Omental fat pad (tissue), 4 donors: ENCODE data around the gene ZBTB44. TPM values are rescaled to one million over a fixed set of nuclear protein-coding genes. Genes with fewer than 3 reads are reported as not detected.

ENCODE experiments used
- ATAC-seq: fragments of 150-250 bp; one replicate; pipeline ENCODE4 v1.9.1; 2016; ENCODE audit warnings: mild to moderate bottlenecking, moderate library complexity; ENCODE audit not compliant: low FRiP score
- DNase-seq: peaks from one replicate; pipeline ENCODE4 v3.0.0-alpha.2; 2019; ENCODE audit warnings: low spot score
- CTCF ChIP-seq, 3 donors: fragments of 450-650 bp; IDR thresholded peaks; one replicate each; pipeline ENCODE4 v1.5.1; 2016 to 2017; ENCODE audit warnings: antibody characterized with exemption in 3 of 3, mild to moderate bottlenecking in 3 of 3, moderate library complexity in 2 of 3
- small RNA-seq: library from RNA; depleted of rRNA; stranded (forward); fragments of <200 nt; gene quantifications from one replicate; pipeline ENCODE3, GENCODE V24; 2016
- total RNA-seq, 4 donors: library from RNA; depleted of rRNA; stranded (reverse); fragments of >200 nt; gene quantifications; one replicate each; pipeline ENCODE4 v1.1.0, GENCODE V29; 2016

Gene ZBTB44
- total RNA-seq, 4 donors from 2014 or later = 37.0 to 81.0 (median 46.6) TPM

- TF ChIP-seq CTCF (IDR thresholded peaks at IDR 0.05) = no peak
- DNase-seq = no peak
- peak; percentile 8 for ATAC-seq
Observed at GRCh38 chr11:130180896-130181294, 133.8 kb downstream of the ZBTB44 start.

GRCh38 chr11:130180491-130180890, 134.2 kb downstream of the ZBTB44 start:
- ATAC-seq (peak; percentile 80), DNase-seq (no peak)
- TF ChIP-seq CTCF (IDR thresholded peaks at IDR 0.05) = no peak

GRCh38 chr11:130179396-130180306, 135.1 kb downstream of the ZBTB44 start:
- TF ChIP-seq CTCF (IDR thresholded peaks at IDR 0.05) = no peak
- DNase-seq (no peak), ATAC-seq (no peak)

GRCh38 chr11:130178441-130179339, 136.0 kb downstream of the ZBTB44 start:
- TF ChIP-seq CTCF (IDR thresholded peaks at IDR 0.05) = no peak
- ATAC-seq = no peak
- no peak for DNase-seq

- DNase-seq (no peak), ATAC-seq (no peak)
- TF ChIP-seq CTCF (IDR thresholded peaks at IDR 0.05) = no peak
Observed at GRCh38 chr11:130177782-130178181, 136.9 kb downstream of the ZBTB44 start.

Small RNA genes within 50 kb of the gene (small RNA-seq; reads per million reads assigned to genes)
- not detected for gene RN7SL778P

Other genes with a start within 250 kb of the ZBTB44 start
- 100 to 1,000 TPM; 288 to 530 (median 485) TPM for gene APLP2, start 245.0 kb downstream of the ZBTB44 start, total RNA-seq
- 10 to 100 TPM in 2 of 4 donors, 1 to 10 TPM in 2; 4.4 to 49.1 (median 10.8) TPM for gene ST14, start 155.1 kb downstream of the ZBTB44 start, total RNA-seq
- gene ADAMTS8, start 113.7 kb upstream of the ZBTB44 start, total RNA-seq = 1 to 10 TPM in 1 of 4 donors, under 1 TPM in 3; 0.13 to 1.2 (median 0.22) TPM
- 10 to 100 TPM; 26.3 to 49.6 (median 34.5) TPM for gene ADAMTS15, start 133.7 kb upstream of the ZBTB44 start, total RNA-seq